H1 (cell line): ENCODE results near the gene VIPR2. TPM values are rescaled to one million over a fixed set of nuclear protein-coding genes. Genes with fewer than 3 reads are reported as not detected.

ENCODE experiments used
- CTCF ChIA-PET: fragments of 300-600 bp; sonication (Branson Sonifier 250); formaldehyde crosslinking; loops from one replicate; lab custom pipeline; 2021; ENCODE audit not compliant: partially characterized antibody; lab: Charles Lee
- POLR2A ChIA-PET: fragments of 300-600 bp; sonication (Branson Sonifier 250); formaldehyde crosslinking; loops from one replicate; lab custom pipeline; 2021; ENCODE audit warnings: inconsistent platforms; ENCODE audit not compliant: partially characterized antibody; lab: Charles Lee
- DNase-seq, 2 experiments: peaks; one replicate each; pipeline versions ENCODE4 v3.0.0 to v3.0.0-alpha.2; 2010 to 2022; ENCODE audit warnings: low spot score in 2 of 2, low read depth in 1 of 2, mixed read lengths in 1 of 2
- FAIRE-seq: peaks from 2 replicates; lab custom pipeline; 2011; peaks lifted over from hg19 to GRCh38; lab: Jason Lieb, UNC
- H2AFZ ChIP-seq: 2 replicates; pipeline ENCODE4 v1.8.1; 2012; ENCODE audit warnings: low read length, inconsistent platforms
- H2AK5ac ChIP-seq: 2 replicates; pipeline ENCODE4 v1.6.1; 2013; ENCODE audit warnings: low read depth, low read length
- H2BK120ac ChIP-seq: replicated peaks from 2 replicates; pipeline ENCODE3; 2013; ENCODE audit warnings: low read depth, low read length, inconsistent platforms
- H2BK12ac ChIP-seq: 2 replicates; pipeline ENCODE4 v1.6.1; 2013; ENCODE audit warnings: low read depth, low read length
- H2BK15ac ChIP-seq: 2 replicates; pipeline ENCODE4 v1.6.1; 2013; ENCODE audit warnings: low read length
- H2BK20ac ChIP-seq: 2 replicates; pipeline ENCODE4 v1.6.1; 2013; ENCODE audit warnings: low read length
- H2BK5ac ChIP-seq: 2 replicates; pipeline ENCODE4 v1.6.1; 2013; ENCODE audit warnings: low read depth, low read length
- H3K14ac ChIP-seq: 2 replicates; pipeline ENCODE4 v1.6.1; 2013; ENCODE audit warnings: inconsistent platforms; ENCODE audit not compliant: insufficient read length
- H3K18ac ChIP-seq: 2 replicates; pipeline ENCODE4 v1.6.1; 2013; ENCODE audit warnings: low read length; ENCODE audit errors: extremely low read depth
- H3K23ac ChIP-seq: 2 replicates; pipeline ENCODE4 v1.6.1; 2013; ENCODE audit warnings: inconsistent platforms; ENCODE audit not compliant: insufficient read length
- H3K23me2 ChIP-seq: 2 replicates; pipeline ENCODE4 v1.6.1; 2013; ENCODE audit warnings: low read depth, low read length
- H3K27ac ChIP-seq: 2 replicates; pipeline ENCODE4 v1.6.1; 2011; ENCODE audit warnings: low read depth, low read length, inconsistent platforms
- H3K27me3 ChIP-seq, 4 experiments: replicated peaks in 1 of 4; 1 replicate in 1 of 4; 2 replicates in 3 of 4; pipeline versions ENCODE4 v1.6.1 to v1.8.1; 2011 to 2013; ENCODE audit warnings: low read length in 3 of 4, mild to moderate bottlenecking in 3 of 4, inconsistent platforms in 2 of 4, mixed read lengths in 2 of 4, moderate library complexity in 1 of 4; ENCODE audit not compliant: control insufficient read depth in 3 of 4, insufficient read depth in 3 of 4; ENCODE audit errors: extremely low read depth in 1 of 4
- H3K36me3 ChIP-seq, 4 experiments: 2 replicates each; pipeline versions ENCODE4 v1.6.1 to v1.8.1; 2011 to 2013; ENCODE audit warnings: mild to moderate bottlenecking in 4 of 4, low read length in 3 of 4, moderate library complexity in 2 of 4, control low read depth in 1 of 4, inconsistent platforms in 1 of 4; ENCODE audit not compliant: insufficient read depth in 4 of 4, control insufficient read depth in 2 of 4
- H3K4ac ChIP-seq: replicated peaks from 2 replicates; pipeline ENCODE3; 2013; ENCODE audit warnings: low read length, low read depth, mixed read lengths, inconsistent platforms; ENCODE audit not compliant: insufficient read length
- H3K4me1 ChIP-seq, 4 experiments: replicated peaks in 1 of 4; 1 replicate in 1 of 4; 2 replicates in 3 of 4; pipeline versions ENCODE4 v1.6.1 to v1.8.1; 2011 to 2013; ENCODE audit warnings: low read length in 3 of 4, inconsistent platforms in 2 of 4, mixed read lengths in 1 of 4; ENCODE audit not compliant: insufficient read depth in 4 of 4, control insufficient read depth in 3 of 4
- H3K4me2 ChIP-seq, 2 experiments: 2 replicates each; pipeline versions ENCODE4 v1.6.1 to v1.8.1; 2011 to 2013; ENCODE audit warnings: low read depth in 2 of 2, low read length in 2 of 2, control low read depth in 1 of 2, inconsistent platforms in 1 of 2, mild to moderate bottlenecking in 1 of 2; ENCODE audit not compliant: insufficient read depth in 1 of 2
- H3K4me3 ChIP-seq, 4 experiments: fragments of 200-600, 300-600 bp in 1 of 4; sonication (generic), shearing (Covaris generic), sonication (Bioruptor Twin) in 1 of 4; 2 replicates each; pipeline versions ENCODE4 v1.5.1 to v1.8.1; 2011 to 2016; ENCODE audit warnings: low read length in 4 of 4, low read depth in 3 of 4, control low read depth in 2 of 4, inconsistent platforms in 2 of 4, mild to moderate bottlenecking in 2 of 4, mixed read lengths in 1 of 4, moderate library complexity in 1 of 4; ENCODE audit not compliant: insufficient read depth in 2 of 4; ENCODE audit errors: extremely low read depth in 1 of 4
- H3K56ac ChIP-seq: replicated peaks from 2 replicates; pipeline ENCODE3; 2013; ENCODE audit warnings: low read depth, mild to moderate bottlenecking, mixed read lengths, low read length, inconsistent platforms; ENCODE audit not compliant: insufficient read length
- H3K79me1 ChIP-seq: 2 replicates; pipeline ENCODE4 v1.6.1; 2013; ENCODE audit warnings: low read depth, low read length, control low read depth
- H3K79me2 ChIP-seq, 2 experiments: 2 replicates each; pipeline versions ENCODE4 v1.6.1 to v1.8.1; 2012 to 2013; ENCODE audit warnings: low read length in 2 of 2, mild to moderate bottlenecking in 2 of 2, inconsistent platforms in 1 of 2; ENCODE audit not compliant: insufficient read depth in 2 of 2, control insufficient read depth in 1 of 2
- H3K9ac ChIP-seq, 4 experiments: replicated peaks in 1 of 4; 1 replicate in 1 of 4; 2 replicates in 3 of 4; pipeline versions ENCODE4 v1.6.1 to v1.8.1; 2011 to 2013; ENCODE audit warnings: low read depth in 3 of 4, low read length in 3 of 4, control low read depth in 2 of 4, mild to moderate bottlenecking in 2 of 4, moderate library complexity in 2 of 4, inconsistent platforms in 1 of 4; ENCODE audit errors: extremely low read depth in 1 of 4
- H3K9me3 ChIP-seq, 2 experiments: 2 replicates each; pipeline versions ENCODE4 v1.6.1 to v1.8.1; 2012 to 2013; ENCODE audit warnings: mild to moderate bottlenecking in 2 of 2, moderate library complexity in 2 of 2, control low read depth in 1 of 2, inconsistent platforms in 1 of 2, low read depth in 1 of 2, low read length in 1 of 2, mixed read lengths in 1 of 2; ENCODE audit not compliant: insufficient read depth in 2 of 2
- H4K20me1 ChIP-seq, 2 experiments: replicated peaks in 1 of 2; 2 replicates each; pipeline versions ENCODE3 to v1.8.1; 2011 to 2013; ENCODE audit warnings: inconsistent platforms in 2 of 2, low read length in 2 of 2, mild to moderate bottlenecking in 1 of 2; ENCODE audit not compliant: insufficient read depth in 2 of 2, control insufficient read depth in 1 of 2
- H4K5ac ChIP-seq: 2 replicates; pipeline ENCODE4 v1.6.1; 2013; ENCODE audit warnings: low read length, low read depth, mixed read lengths, inconsistent platforms; ENCODE audit not compliant: insufficient read length
- H4K8ac ChIP-seq: 2 replicates; pipeline ENCODE4 v1.8.0; 2013; ENCODE audit warnings: mild to moderate bottlenecking, moderate library complexity, low read length, inconsistent platforms; ENCODE audit not compliant: insufficient read depth; ENCODE audit errors: extremely low read depth
- H4K91ac ChIP-seq: replicated peaks from 2 replicates; pipeline ENCODE3; 2013; ENCODE audit warnings: low read length, mixed read lengths, inconsistent platforms; ENCODE audit not compliant: insufficient read length
- ASH2L ChIP-seq: fragments of 200-600, 300-600 bp; sonication (generic); IDR thresholded peaks from one replicate; pipeline ENCODE4 v1.7.1; 2017; ENCODE audit warnings: low read length
- BCL11A ChIP-seq, 2 experiments: IDR thresholded peaks; one replicate each; pipeline ENCODE4 v1.6.1; 2011; ENCODE audit warnings: low read depth in 2 of 2, low read length in 2 of 2, mild to moderate bottlenecking in 2 of 2
- BRCA1 ChIP-seq: IDR thresholded peaks from 2 replicates; pipeline ENCODE4 v1.6.1; 2012; ENCODE audit warnings: low read depth, low read length, improper control_type of control experiment
- CHD2 ChIP-seq: IDR thresholded peaks from 2 replicates; pipeline ENCODE4 v1.6.1; 2012; ENCODE audit warnings: low read length, improper control_type of control experiment
- EZH2 ChIP-seq: fragments of 200-600 bp; sonication (generic); IDR thresholded peaks from 2 replicates; pipeline ENCODE4 v1.7.1; 2012; ENCODE audit warnings: low read depth, mild to moderate bottlenecking, moderate library complexity, low read length, inconsistent platforms; ENCODE audit not compliant: severe bottlenecking
- FOSL1 ChIP-seq: IDR thresholded peaks from 2 replicates; pipeline ENCODE4 v1.6.1; 2011; ENCODE audit warnings: mild to moderate bottlenecking, low read depth, low read length, moderate library complexity; ENCODE audit not compliant: insufficient read depth
- GTF2F1 ChIP-seq: IDR thresholded peaks from 2 replicates; pipeline ENCODE4 v1.6.1; 2012; ENCODE audit warnings: low read depth, low read length, improper control_type of control experiment, borderline replicate concordance
- KDM4A ChIP-seq: IDR thresholded peaks from one replicate; pipeline ENCODE4 v1.7.1; 2012; ENCODE audit warnings: low read depth, mild to moderate bottlenecking, moderate library complexity, low read length, inconsistent platforms; ENCODE audit not compliant: severe bottlenecking
- RNF2 ChIP-seq: fragments of 200-900, 300-1000 bp; sonication (generic); IDR thresholded peaks from 2 replicates; pipeline ENCODE4 v1.7.1; 2016; ENCODE audit warnings: borderline replicate concordance, low read depth, mild to moderate bottlenecking, antibody characterized with exemption, low read length; ENCODE audit not compliant: poor library complexity, severe bottlenecking; ENCODE audit errors: missing control alignments
- TCF12 ChIP-seq: IDR thresholded peaks from 2 replicates; pipeline ENCODE4 v1.6.1; 2011; ENCODE audit warnings: low read depth, mild to moderate bottlenecking, low read length
- WGBS, 2 experiments: shearing (Covaris generic) in 1 of 2; methylation state at CpG; one replicate each; pipeline versions ENCODE4 v1.1.6 to v1.1.7; 2013 to 2015; ENCODE audit warnings: low lambda C conversion rate in 2 of 2, mixed read lengths in 2 of 2, inconsistent platforms in 1 of 2, low coverage in 1 of 2, missing lambda C conversion rate in 1 of 2; ENCODE audit not compliant: insufficient replicate concordance in 2 of 2, insufficient coverage in 1 of 2, insufficient read length in 1 of 2; ENCODE audit errors: extremely low coverage in 1 of 2, missing lambda C conversion rate in 1 of 2; 5-methylcytosine and 5-hydroxymethylcytosine counted together
- polyA plus RNA-seq, 7 experiments: library from polyadenylated mRNA; depleted of rRNA in 3 of 7; stranded (reverse) in 5 of 7; unstranded in 2 of 7; fragments of >200 nt in 5 of 7; fragments of 200-250 nt in 2 of 7; gene quantifications; 1 replicate in 5 of 7; 2 replicates in 1 of 7; 4 replicates in 1 of 7; pipeline versions ENCODE4 v1.2.1 to v1.2.3, GENCODE V29; 2011 to 2013; ENCODE audit warnings: missing spikeins in 2 of 7, mixed read lengths in 2 of 7
- total RNA-seq: library from RNA; stranded (reverse); fragmentation: NEBNext Ultra II Directional; extraction: Animal tissue kit (Norgen Biotek cat#: 25700); gene quantifications from 2 replicates; pipeline ENCODE4 v1.2.1, GENCODE V29; 2021
- TF ChIP-seq, protein P1 (sequence below): IDR thresholded peaks from 2 replicates; pipeline ENCODE4 v1.6.1; 2011; ENCODE audit warnings: low read length, improper control_type of control experiment

VIPR2 gene
- total and polyA plus RNA-seq, 2 of the 8 experiments (the other 6 are each of a cell fraction or from before 2014, with no cell fraction given), result 2.4 to 6.3 TPM

DNA sequence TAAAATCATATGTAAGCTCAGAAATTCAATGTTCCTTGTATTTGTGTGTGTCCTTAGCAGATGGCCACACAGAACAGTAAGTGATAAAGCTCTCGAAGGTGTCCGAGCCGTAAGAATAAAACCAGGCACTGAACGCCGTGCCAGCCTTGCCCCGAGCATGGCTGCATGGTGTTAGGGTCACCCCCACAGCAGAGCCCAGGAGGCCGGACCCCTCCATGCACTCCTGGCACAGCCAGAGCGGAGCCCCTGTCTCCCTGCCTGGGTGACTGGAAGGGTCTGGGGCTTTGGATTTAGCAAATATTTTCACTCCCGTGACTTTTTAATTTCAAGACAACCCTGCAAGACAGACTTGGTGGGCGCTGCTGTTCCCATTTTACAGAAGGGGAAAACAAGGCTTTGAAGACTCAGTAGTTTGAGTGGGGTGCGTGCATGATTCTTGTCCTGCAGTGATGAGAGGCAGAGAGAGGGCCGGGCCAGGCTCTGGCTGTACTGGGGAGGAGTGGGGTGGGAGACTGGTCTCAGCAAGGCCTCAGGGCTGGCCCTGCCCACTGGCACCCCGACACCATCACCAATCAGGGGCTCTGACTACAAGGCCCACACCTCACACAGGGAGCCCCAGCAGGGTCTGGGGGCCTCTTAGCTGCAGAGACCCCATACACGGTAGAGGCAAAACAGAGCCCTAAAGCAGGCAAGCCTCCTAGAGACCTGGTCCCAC lies 39.4 kb downstream of the VIPR2 start:
- Histone ChIP-seq H3K9ac (no peak overlapping the region), H3K4ac (no peak overlapping the region), H3K18ac (no peak overlapping the region), H3K4me2 (no peak overlapping the region), H2BK120ac (no peak overlapping the region), H2BK20ac (no peak overlapping the region; the same call in 1 of the 2 replicates), H3K23me2 (no peaks in the 10 kb centered on the region), H3K23ac (no peak overlapping the region), H2AK5ac (no peak overlapping the region), H3K4me1 (peaks cover 4 to 14% (median 8%) of the 10 kb centered on the region in 4 experiments), H2BK5ac (0 out of 2 replicates have a peak overlapping the region, but pooled peaks have one; percentile 48), H3K9me3 (no peaks in the 10 kb centered on the region), H3K56ac (no peak overlapping the region), H2BK12ac (peak overlapping the region; percentile 50; the same call in 1 of the 2 replicates), H4K91ac (peak overlapping the region; percentile 15), H3K79me1 (no peaks in the 10 kb centered on the region), H3K14ac (no peak overlapping the region), H3K27ac (no peak overlapping the region), H4K5ac (peak overlapping the region; percentile 26), H2AFZ (no peak overlapping the region), H3K79me2 (no peaks in the 10 kb centered on the region), H2BK15ac (no peak overlapping the region), H3K27me3 (no peaks in the 10 kb centered on the region), H4K8ac (peak overlapping the region; percentile 57), H3K36me3 (peaks cover 0 to 5% (median 2%) of the 10 kb centered on the region in 4 experiments; a peak in 2 of 8 replicates), H3K4me3 (no peak overlapping the region), H4K20me1 (no peaks in the 10 kb centered on the region)
- FAIRE-seq (no peak), DNase-seq (no peak)
- CTCF ChIA-PET, result interaction anchor here (0.6 to 0.7 kb wide), 2 partner anchors 27 to 471 kb away, joined by 3 read pairs; no protein-coding TSS in a partner anchor
- POLR2A ChIA-PET, result no interaction called here
- WGBS, 2 experiments, result 87% methylated on average over 14 of the region's 14 CpGs; no CpG with 5 or more reads in 1 of the 2 experiments
- no peak for TF ChIP-seq RNF2
- no peak for TF ChIP-seq GTF2F1
- TF ChIP-seq BCL11A (IDR thresholded peaks at IDR 0.05; ENCODE audit: low read depth in 2 of 2, low read length in 2 of 2), result no peak
- no peak for TF ChIP-seq TCF12
- no peak for TF ChIP-seq FOSL1
- TF ChIP-seq, protein P1, sequence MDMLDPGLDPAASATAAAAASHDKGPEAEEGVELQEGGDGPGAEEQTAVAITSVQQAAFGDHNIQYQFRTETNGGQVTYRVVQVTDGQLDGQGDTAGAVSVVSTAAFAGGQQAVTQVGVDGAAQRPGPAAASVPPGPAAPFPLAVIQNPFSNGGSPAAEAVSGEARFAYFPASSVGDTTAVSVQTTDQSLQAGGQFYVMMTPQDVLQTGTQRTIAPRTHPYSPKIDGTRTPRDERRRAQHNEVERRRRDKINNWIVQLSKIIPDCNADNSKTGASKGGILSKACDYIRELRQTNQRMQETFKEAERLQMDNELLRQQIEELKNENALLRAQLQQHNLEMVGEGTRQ, result no peak
- TF ChIP-seq EZH2, result no peak
- no peak for TF ChIP-seq ASH2L
- no peak for TF ChIP-seq KDM4A
- TF ChIP-seq BRCA1, result no peak
- no peak for TF ChIP-seq CHD2
